ENCODE data around the gene ZFHX2.

Gene ZFHX2

DNA sequence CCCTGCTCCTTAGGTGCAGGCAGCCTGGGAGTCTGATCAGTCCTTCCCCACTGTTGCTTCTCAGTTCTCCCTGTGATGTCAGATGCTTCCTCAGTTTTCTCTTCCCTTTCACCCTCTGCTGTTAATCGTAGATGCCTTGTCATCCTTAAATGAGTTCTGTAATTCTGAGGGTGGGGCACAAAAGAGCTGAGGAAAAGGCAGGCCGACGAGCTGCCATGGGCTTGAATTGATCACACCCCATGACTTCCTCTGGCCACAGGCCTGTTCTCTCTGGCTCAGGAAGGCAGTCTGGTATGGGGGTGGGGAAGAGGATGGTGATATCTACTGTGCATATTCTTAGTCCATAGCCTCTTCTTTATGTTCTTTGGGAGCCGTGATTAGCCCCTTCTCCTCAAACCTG lies 21.3 kb upstream of the ZFHX2 start:
- no peak for DNase-seq (ENCODE audit: low spot score)

DNA sequence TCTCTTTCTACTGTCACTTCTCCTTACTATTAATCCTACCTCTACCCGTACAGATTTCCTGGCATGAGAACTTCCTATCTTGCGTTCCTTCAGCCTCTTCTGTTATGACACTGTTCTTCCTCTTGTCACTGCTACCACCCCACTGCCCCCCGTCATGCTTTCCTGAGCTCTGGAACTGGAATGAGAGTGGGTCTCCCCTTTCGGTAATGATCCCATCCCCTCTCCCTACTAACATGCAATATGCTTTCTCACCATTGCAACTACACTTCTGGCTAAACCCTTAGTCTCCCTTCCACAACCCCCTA lies 20.9 kb upstream of the ZFHX2 start:
- no peak for DNase-seq (ENCODE audit: low spot score)

DNA sequence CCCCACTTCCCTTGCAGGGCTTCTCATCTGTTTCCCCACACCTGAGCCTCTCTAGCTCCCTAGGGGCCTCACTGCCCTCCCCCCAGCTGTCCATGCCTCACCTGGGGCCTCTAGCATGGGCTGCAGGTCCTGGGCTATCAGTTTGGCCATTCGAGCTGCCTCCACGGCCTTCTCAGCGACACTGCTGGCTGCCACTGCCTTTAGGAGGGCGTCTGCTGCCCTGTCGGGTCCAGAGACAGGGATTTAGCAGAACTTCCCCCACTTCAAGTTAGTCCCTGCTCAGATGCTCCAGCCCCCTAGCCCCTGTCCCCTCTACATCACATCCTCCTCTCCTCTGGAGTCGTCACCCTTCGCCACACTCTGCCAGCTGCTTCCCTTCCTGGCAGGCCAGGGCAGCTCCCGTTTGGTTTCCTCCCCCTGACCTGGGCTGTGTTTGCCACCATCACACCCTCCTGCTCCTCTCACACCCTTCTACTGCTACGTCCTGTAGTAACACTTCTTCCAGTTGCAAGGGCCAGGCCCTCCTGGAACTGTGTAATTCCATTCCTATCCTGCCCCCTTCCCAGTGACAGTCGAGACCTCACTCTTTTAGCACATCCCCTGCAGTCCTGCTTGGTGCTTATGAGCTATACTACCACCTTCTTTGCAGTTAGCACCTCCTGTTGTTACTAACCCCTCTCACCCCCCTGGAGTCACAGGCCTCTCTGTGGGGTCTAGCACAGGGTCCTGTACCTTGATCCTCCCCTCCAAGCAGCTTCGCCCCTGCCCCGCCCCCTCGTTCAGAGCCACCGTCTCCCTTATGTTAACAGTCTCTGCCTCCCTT lies 20.3 kb upstream of the ZFHX2 start:
- DNase-seq (ENCODE audit: low spot score): no peak

DNA sequence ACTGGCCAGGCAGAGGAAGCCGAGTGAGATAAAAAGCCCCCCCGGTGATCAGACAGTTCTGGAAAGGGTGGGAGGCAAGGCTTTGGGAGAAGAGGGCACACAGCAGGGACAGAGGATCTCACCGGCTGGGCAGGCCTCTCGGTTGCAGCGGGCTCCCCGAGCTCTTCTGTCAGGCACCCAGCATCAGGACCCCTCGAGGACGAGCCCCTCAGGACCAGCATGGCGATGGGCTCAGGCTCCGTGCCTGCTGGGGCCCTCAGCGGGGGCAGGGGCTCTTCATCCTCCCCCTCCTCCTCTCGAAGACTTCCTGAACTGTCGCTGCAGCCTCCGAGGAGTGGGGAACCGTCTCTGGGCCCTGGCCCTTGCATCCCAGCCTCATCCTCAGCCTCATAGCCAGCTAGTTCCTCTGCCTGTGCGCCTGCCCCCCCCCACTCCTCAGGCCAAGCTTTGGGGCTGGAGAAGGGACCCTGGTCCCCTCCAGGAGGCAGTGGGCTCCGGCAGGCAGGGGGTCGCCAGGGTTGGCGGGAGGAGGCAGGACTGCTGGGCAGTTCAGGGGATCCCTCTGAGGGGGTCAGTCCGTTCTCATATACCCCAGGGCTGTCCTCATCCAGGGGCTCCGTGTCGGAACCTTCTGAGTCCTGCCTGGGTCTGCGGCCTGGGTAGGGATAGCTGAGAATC lies 19.4 kb upstream of the ZFHX2 start:
- no peak for DNase-seq (ENCODE audit: low spot score)

DNA sequence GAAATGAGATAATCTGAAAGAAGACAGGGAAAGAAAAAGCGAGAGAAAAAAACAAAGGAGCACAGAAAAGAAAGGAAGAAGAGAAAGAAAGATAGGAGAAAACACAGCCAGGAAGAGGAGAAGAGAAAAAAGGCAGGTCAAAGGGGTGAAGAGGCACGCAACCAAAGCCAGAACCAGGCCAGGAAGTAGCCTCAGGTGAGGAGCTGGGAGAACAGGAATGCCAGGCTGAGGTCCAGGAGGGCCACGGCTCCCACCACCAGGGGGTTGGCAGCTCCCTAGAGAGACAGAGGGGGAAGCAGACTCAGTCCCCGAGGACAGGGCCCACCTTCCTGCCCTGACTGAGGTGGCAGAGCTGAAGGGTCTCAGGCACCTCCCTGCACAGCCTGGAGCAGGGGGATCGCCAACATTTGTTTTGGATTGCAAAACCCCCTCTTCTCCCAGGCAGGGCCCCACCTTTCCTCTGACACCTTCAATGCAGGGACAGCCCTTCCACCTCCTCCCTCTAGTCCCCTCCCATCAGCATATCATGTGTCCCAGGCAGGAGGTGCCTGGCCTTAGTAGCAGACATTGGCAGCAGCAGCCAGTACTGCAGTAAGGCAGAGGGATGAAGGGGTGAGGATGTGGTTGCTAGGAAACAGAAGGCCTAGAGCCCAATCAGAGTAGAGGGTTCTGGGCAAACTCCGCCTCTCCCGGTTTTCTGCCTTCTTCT lies 18.0 kb upstream of the ZFHX2 start:
- DNase-seq (ENCODE audit: low spot score): no peak

DNA sequence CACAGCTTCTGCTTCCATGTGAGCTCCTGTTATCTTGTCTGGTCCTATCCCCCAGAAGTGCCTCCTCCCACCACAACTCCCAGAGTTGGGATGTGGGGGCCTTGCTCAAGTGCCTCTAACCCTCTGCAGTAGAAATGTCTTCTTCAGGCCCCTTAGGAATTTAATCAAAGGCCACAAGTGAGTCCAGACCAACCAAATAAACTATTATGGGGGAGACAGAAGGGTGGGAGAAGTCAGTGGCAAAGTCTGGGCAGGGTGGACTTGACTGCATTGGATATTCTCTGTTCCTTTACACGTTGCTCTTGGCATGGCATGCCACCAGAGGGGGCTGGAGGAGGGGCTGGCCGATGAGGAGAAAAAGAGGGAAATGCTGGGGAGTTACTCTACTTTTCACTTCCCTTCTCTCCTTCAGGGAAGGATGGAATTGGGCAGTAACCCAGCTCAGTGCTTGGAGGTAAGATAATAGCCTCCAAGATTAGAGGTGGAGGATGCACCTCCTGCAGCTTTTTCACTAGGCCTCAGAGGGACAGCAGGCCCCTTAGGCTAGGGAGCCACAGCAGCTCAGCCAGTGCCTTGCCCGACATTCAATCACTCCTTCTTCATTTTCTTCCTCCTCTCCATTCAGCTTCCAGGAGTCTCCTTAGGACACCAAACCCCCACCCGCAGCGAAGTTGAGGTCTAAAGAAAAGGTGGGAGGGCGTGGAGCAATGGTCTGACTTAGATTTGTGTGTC lies 17.2 kb upstream of the ZFHX2 start:
- DNase-seq (ENCODE audit: low spot score): no peak

DNA sequence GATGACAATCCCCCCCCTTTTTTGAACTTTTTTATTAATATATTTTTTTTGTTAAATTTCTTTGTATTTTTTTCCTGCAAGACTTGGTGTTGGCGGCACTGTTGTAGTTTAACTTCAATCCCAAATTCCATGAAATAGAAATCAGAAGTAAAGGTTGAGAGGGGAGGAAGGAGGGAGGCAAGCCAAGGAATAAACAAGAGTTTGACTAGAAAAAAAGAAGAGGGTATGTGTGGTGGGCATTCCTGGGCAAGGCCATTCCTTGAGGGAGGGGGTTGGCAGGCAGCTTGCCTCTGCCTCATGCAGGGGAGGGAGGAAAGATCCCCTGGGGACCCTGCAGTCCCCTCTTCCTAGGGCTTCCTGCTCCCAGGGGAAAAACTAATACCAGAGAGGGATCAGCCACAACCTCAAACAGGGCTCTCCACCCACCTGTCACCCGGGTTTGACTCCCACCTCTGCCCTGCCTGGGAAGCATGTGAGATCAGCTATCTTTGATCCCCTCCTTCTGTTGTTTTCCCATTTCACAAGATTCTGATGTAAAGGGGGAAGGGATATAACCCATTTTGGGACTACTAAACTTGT lies 16.5 kb upstream of the ZFHX2 start:
- no peak for DNase-seq (ENCODE audit: low spot score)

DNA sequence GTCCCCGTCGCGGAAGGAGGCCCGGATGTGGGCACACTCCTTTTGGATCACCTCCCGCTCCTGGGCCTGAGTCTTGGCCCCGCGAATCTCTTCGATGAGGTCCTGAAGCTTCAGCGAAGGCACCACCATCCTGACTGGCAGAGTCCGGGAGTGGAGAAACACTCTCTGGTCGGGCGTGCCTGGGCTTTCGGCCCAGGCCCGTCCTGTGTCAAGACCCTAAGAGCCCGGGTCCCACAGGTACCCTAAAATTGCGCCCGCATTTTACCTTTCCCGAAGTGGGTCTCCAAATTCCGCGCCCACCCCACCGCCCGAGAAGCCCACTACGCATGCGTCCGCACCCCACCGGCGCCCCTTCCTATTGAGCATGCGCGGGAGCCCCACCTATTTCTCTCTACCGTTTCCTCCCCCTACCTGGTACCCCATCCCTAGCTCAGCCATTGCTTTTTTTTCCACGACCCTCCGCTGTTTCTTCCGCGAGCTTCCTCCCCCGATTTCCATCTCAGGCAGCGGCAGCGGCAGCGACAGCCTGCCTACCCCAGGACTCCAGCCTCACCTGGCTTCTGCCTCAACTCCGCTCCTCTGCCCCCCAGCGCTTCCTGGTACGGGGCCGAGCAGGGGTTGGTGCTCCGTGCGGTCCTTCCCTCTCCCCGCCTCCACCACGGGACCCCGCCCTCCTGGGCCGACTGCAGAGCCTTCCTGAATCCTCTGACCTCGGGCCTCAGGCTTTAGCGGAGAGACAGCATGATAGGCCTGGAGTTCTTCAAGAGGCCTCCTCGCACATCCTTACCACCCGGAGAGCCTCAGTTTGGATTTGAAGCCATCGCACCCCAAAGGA lies 15.8 kb upstream of the ZFHX2 start, which contains the start of gene AP1G2:
Gene AP1G2 (minus strand): TSS at position 606 of the 835 bp plus-strand sequence. CDS start 477 bp downstream, at position 129.
- DNase-seq (ENCODE audit: low spot score): peak; percentile 49

DNA sequence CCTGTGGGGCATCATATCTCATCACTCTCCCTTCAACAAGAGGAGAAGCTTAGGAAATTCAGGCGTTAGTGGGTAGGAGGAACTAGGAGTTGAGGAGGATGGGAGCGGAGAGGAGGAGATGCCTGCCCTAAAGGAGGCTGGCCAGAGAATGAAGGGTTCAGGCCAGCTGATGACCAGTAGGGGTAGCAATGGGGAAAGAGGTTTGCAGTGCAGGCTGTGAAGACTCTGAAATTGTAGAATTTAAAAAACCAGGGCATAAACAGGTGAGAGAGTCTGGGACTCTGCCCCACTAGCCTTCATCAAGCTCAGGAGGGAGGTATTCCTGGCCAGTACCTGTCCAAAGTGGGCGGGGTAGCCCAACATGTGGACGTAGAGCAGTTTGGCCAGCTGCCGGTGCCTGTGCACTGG lies 15.2 kb upstream of the ZFHX2 start:
- no peak for DNase-seq (ENCODE audit: low spot score)

DNA sequence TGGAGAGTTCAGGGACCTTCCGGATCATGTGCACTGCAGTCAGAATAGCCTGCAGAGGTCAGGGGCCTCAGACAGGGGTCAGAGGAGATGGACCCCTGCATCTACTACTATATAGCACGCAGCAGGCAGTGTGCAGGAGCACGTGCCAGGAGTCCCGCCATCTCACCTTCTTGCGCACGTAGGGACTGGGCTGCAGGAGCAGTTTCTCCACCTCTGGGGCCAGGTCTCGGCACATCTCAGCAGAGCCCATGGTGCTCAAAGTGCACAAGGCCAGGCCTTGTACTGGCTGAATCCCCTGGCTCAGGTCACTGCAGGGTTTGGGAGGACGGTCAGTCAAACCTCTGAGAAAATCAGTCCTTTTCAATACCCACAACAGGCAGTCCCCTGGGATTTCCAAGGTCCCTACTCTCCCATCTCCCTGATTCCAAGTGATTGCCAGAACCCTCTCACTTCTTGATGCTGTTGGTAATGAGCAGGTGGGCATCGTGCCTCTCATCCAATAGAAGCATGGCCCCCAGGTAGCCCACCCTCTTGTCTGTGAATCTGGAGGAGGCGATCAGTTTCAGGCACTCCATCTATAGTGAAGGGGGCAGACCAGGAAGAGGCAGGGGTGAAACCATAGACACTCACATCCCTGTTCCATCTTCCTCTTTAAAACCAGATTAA lies 14.7 kb upstream of the ZFHX2 start:
- no peak for DNase-seq (ENCODE audit: low spot score)

DNA sequence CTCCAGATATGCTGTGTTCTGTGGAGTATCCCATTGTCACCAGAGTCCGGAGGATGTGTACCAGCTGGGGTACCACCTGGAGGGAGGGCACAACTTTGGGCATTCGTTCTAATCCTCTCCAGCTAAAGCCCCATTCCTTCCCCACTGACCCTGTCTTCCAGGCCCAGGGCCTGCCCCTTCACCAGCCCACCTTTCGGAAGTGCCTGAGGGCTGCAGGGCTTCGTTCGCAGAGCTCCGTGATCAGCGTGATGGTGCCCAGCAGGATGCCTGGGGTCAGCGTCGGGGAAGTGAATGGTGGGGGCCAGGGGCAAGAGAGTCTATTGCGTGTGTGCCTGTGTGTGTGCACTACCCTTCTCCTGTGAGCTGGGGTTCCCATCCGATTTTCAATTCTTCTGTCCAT lies 14.1 kb upstream of the ZFHX2 start:
- no peak for DNase-seq (ENCODE audit: low spot score)

DNA sequence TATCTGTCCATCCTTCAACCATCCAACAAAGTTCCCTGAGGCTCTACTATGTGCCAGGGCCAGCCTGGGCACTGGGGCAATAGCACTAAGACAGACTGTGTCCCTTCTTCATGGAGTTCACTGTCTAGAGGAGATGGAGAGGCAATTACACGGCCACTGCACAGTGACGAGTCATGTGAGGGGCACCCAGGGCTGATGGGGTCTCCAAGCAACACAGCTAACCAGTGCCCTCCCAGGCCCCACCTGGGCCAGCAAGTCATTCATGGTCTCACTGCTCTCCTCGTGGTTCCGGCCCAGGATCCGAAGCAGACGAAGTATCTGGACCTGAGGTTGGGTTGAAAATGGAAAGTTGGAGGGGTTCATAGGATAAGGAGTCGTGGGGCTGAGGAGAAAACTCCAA lies 13.3 kb upstream of the ZFHX2 start:
- no peak for DNase-seq (ENCODE audit: low spot score)

DNA sequence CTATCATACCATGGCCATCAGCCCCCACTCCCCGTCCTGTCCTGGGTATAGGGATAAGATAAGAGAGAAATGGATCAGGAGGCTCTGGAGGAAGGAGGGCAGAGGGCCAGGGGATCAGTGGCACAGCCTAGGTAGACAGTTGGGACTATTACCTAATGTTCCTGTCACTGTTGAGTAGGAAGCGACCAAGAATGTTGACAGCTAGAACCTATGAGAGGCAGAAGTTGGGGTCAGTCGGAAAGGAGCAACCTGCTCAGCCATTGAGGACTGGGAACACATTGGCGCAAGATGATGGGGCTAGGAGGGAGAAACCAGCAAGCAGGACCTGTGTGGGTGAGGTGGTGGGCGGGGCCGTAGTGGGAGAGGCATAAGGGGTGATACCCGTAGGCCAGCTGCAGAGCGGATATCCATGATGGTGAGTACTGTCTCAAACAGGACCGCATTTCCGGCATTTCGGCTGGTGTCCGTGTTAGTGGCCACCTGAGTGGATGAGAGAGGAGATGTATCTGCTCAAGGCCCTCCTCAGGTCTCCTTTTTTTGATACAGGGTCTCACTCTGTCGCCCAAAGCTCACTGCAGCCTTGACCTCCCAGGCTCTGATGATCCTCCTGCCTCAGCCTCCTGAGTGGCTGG lies 12.7 kb upstream of the ZFHX2 start:
- DNase-seq (ENCODE audit: low spot score): no peak

DNA sequence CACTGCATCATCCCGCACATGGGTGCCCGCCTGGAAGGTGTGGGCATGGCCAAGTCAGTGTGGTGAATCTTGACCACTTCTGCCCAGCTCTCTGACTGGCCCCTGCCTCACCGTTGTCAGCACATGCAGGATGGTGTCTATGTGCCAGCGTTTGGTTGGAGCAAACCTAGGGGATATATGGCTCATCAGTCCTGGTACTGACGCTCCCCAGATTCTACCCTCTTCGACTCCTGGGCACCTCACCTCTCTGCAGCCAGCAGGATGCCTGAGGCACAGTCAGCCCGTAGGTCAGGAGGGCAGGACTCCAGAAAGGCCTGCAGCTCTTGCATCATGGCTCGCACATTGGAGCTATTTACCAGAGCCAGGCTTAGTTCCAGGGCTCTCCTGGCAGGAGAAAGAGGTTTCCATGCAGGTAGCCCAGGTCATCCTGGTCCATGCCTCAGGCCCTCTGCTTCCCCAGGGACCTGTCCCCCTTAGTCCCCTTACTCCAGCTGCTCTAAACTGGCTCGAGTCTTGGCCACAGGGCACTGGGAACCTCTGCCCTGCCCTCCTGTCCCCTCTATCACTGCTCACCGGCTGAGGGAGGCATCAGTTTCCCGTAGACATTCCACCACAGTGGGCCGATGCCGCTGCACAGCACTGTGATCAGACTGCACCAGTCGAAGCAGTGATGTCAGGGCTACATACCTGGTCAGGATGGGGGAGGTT lies 12.1 kb upstream of the ZFHX2 start:
- no peak for DNase-seq (ENCODE audit: low spot score)

DNA sequence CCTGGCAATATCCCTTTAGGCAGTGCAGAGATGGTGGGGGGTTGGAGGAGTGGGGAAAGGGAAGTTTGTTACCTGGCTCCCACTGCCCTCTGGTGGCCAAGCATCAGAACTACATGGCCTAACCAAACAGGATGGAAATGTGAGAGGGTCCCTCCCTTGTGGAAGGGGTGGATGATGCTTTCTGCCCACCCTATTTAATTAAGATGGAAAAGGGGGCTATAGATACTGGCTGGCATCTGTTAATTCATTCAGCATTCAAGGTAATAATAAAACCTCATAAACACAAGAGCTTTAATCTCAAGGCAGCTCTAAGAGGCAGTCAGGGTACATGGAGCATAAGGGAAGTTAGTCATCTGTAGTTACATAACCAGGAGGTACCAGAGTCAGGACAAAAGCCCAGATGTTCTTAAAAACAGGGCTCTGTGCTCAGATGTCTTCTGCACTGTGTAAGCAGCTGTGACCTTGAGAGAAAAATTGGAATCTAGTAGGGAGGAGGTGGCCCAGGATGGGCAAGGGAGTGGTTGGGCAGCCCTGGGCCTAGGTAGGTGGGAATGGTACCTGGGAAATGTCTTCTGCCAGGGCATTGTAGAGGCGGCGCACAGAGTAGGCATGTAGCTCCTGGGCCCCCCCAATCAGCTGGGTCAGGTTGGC lies 11.4 kb upstream of the ZFHX2 start:
- DNase-seq (ENCODE audit: low spot score): peak; percentile 64

DNA sequence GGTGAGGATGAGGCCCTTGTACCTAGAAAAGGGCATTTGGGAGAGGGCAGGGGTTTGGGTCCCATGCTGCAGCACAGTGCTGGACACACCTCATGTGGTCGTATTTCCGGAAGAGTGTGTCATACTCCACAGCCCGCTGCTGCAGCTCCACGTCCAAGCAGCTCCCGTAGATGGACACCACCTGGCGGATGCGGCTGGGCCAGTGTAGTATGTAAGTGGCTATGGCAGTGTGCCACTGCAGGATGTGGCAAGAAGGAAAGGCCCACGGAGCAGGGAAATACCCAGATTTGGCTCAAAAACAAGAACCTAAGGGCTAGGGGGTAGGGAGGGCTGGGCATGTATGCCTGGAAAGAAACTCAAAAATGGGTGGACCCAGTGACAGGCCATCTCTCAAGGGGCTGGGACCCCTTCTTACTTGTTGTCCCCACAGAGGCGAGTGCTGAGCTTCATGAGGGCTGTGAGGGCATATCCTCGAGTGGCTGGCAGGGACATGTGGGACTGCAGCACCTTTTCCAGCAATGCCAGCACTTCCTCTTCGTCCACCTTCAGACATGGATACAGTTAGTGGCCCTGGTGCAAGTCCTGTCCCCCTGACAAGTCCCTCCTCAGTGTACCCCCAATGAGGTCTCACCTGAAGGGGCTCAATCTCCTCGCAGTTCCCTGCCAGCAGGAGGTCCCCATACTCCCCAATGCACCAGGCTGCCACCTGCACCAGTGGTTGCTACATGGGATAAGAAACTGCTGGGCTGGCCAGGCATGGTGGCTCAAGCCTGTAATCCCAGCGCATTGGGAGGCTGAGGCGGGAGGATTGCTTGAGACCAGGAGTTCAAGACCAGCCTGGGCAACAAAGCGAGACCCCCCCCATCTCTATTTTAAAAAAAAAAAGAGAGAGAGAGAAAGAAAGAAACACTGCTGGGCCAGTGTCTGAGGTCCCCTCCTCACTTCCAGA lies 10.6 kb upstream of the ZFHX2 start:
- no peak for DNase-seq (ENCODE audit: low spot score)

DNA sequence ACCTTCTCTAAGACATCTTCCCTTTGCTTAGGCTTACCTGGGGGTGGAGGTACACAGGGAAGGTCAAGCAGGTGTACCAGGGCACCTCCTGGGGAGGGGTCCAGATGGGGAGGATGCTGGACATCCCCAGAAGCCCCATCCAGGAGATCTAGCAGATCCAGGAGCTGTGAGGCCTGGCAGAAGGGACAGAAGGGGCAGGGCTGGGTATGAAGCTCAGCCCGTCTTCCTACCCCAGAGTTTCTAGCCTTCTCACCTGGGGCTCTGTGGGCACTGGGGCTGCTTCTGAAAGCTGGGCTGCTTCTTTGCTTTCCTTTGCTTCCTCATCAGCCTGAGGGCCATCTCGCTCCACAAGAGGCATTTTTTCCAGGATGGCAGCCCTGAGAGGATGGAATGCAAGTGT lies 9.7 kb upstream of the ZFHX2 start:
- DNase-seq (ENCODE audit: low spot score): no peak

Data from hematopoietic multipotent progenitor cell treated with erythropoietin and hydrocortisone succinate and interleukin-3 and kit ligand, for 17 days (in vitro differentiated cells).